ENCODE data around the gene PXK. TPM values are rescaled to one million over a fixed set of nuclear protein-coding genes. Genes with fewer than 3 reads are reported as not detected.

PXK gene
- total RNA-seq, 6 donors from 2014 or later: 17.6 to 38.8 (median 23.2) TPM

Small RNA genes lying within 50 kb of the gene (small RNA-seq; reads per million reads assigned to genes)
- 0 reads per million in 4 donors for gene AC098479.1

Other genes with a start within 250 kb of the PXK start
- 10 to 100 TPM in 1 of 6 donors, 1 to 10 TPM in 2, under 1 TPM in 2, not detected in 1; 0.59 to 35.6 (median 3.3) TPM for gene DNASE1L3, start 121.9 kb upstream of the PXK start, total RNA-seq
- gene ABHD6, start 95.1 kb upstream of the PXK start, total RNA-seq: 10 to 100 TPM in 5 of 6 donors, 1 to 10 TPM in 1; 9.7 to 54.7 (median 16.9) TPM
- gene RPP14, start 26.6 kb upstream of the PXK start, total RNA-seq: 10 to 100 TPM in 2 of 6 donors, 1 to 10 TPM in 4; 6.3 to 11.0 (median 9.4) TPM
- gene HTD2, start 26.4 kb upstream of the PXK start, total RNA-seq: 10 to 100 TPM in 2 of 6 donors, 1 to 10 TPM in 3, not detected in 1; 7.1 to 14.7 (median 9.0) TPM
- gene PDHB, start 100.9 kb downstream of the PXK start, total RNA-seq: 10 to 100 TPM; 20.4 to 81.4 (median 48.5) TPM
- 10 to 100 TPM in 1 of 6 donors, 1 to 10 TPM in 5; 2.2 to 13.1 (median 6.0) TPM for gene KCTD6, start 159.2 kb downstream of the PXK start, total RNA-seq
- gene ACOX2, start 204.3 kb downstream of the PXK start, total RNA-seq: 10 to 100 TPM in 4 of 6 donors, 1 to 10 TPM in 2; 5.2 to 32.5 (median 15.8) TPM
- 100 to 1,000 TPM in 2 of 6 donors, 10 to 100 TPM in 4; 19.9 to 200 (median 81.1) TPM for gene FAM107A, start 244.5 kb downstream of the PXK start, total RNA-seq